Activated CD8-positive, alpha-beta memory T cell treated with anti-CD3 and anti-CD28 coated beads, Interleukin-2, amount 50 U/mL, for 48 hours (primary cell): ENCODE data around the gene TYROBP.
A peak's percentile ranks its signal among the peaks of the same experiment; 100 is the strongest.
"Not testable (repeated sequence)": the region's sequence is repeated elsewhere in the genome, so short reads cannot be mapped to it uniquely, and the experiment has no call there.

Experiments
- DNase-seq: peaks from one replicate; pipeline ENCODE4 v3.0.0-alpha.2; 2020

TYROBP gene

DNA sequence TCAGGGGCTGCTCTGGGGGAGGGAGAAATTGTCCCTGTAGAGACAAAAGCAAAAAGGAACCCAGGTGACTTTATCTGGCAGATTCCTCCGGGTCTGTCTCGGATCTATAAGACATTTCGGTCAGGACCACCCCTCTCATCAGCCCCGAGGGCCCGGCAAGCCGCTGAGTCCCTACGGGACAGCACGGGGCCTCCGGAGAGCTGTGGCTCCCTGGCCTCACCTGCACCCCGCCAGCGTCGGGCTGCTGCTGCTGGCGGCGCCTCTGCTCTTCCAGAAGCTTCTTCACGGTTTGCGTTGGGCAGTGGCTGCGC, 9.6 kb downstream of the TYROBP start:
- DNase-seq = no peak

DNA sequence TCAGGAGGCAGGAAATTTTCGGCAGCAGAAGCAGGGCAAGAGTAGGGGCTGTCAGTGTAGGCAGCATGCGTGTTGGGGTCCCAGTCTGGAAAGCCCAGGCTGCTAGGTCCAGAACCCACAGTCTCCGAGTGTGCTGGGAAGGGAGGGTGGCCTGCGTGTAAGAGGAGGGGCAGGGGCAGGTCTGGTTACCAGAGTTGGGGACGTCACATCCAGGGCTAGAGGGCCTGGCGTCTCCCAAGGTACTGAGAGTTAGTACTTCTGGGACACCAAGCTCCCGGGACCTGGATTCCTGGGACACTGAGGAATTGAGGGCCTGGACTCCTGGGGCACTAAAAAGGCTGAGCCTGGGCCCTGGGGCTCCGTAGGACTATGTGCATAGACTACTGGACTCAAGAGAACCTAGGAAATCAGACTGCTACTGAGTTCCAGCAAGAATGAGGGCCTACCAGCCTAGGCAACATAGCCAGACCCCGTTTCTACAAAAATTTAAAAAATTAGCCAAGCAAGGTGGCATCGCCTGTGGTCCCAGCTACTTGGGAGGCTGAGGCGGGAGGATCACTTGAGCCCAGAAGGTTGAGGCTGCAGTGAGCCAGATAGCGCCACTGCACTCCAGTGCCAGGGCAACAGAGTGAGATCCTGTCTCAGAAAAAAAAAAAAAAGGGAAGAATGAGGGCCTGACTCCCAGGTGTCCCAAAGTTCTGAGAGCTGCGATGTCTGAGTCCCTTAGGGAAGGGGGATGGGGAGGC, 10.2 kb downstream of the TYROBP start:
- DNase-seq = no peak

DNA sequence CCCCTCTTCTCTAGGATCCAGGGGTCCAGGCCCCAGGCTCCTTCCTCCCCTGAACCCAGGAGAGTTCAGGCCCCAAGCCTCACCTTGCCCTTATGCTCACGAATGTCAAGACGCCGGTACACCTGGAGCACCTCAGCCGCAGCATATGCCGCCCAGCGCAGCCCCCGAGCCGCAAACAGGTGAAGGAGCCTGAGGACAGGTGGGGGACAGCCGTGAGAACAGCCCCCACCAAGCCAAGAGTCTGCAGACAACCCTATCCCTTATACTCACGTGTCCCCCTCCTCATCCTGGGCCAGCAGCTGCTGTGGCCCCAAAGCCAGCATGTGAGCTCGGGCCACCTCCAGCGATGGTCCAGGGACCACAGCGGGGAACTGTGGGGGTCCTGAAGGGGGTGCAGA, 11.5 kb downstream of the TYROBP start:
- DNase-seq = no peak

DNA sequence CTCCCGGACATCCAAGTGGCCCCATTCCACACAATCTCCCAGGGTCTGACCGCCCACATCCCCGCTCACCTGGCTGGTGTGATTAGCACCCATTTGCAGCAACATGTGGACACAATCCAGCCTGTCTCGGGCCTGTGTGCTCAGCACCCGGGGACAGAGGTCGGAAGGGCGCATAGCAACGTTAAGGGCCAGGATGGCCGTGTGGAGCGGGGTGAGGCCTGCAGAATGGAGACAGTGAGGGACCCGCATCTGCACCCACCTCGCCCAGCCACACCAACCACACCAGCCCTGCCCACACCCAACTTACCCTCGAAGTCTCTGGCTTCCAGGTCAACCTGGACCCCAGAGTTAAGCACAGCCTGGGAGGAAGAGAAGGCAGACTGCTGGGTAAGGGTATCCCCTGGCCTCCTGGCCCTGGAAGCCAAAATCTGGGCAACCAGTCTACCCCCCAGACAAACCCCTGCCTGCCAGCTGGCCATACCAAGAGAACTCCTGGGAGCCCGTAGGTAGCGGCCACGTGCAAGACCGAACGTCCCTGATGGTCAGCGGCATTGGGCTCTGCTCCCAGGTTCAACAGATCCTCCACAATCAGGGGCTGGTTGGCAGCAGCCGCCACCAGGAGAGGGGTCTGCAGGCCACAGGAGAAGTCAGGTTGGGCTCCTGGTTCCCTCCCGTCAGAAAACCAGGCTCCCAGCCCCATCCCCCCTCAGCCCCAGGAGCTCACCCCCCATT, 12.0 kb downstream of the TYROBP start:
- DNase-seq = no peak

DNA sequence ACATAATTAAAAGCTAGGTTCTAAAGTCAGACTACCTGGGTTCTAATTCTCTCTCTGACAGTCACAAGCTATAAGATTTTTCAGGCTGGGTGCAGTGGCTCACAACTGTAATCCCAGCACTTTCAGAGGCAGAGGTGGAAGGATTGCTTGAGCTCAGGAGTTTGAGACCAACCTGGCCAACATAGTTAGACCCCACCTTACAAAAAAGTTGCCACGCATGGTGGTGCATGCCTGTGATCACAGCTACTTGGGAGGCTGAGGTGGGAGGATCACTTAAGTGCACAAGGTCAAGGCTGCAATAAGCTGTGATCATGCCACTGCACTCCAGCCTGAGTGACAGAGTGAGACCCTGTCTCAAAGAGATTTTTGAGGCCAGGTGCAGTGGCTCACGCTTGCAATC, 13.8 kb downstream of the TYROBP start:
- no peak for DNase-seq

DNA sequence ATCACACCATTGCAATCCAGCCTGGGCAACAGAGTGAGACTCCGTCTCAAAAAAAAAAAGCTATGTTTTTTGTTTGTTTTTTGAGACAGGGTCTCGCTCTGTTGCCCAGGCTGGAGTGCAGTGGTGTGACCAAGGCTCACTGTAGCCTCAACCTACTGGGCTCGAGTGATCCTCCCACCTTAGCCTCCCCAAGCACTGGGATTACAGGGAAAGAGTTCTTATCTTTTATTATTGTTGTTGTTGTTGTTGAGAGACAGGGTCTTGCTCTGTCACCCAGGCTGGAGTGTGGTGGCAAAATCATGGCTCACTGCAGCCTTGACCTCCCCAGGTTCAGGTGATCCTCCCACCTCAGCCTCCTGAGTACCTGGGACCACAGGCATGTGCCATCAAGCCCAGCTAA, 16.3 kb downstream of the TYROBP start:
- DNase-seq = not testable (repeated sequence)

DNA sequence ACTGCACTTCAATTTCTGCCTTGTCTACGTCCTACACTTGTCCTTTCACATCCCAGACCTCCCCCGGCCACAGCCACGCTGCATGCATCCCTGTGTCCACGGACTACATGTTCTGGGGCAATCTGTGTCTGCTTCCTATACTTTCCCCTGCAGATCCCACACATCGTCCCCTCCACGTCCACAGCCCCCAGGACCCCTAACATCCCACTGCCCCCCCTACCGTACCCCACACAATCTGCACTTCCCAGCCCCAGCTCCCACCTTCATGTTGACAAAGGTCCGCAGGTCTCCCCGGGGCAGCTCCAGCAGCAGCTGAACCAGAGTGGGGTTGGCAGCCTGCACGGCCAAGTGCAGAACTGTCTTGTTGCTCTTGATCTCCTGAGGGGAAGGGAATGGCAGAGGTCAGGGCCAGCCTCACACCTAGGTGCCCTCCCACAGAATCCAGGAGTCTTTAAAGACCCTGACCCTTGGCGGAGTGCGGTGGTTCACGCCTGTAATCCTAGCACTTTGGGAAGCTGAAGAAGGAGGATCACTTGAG, 17.9 kb downstream of the TYROBP start:
- DNase-seq = no peak

DNA sequence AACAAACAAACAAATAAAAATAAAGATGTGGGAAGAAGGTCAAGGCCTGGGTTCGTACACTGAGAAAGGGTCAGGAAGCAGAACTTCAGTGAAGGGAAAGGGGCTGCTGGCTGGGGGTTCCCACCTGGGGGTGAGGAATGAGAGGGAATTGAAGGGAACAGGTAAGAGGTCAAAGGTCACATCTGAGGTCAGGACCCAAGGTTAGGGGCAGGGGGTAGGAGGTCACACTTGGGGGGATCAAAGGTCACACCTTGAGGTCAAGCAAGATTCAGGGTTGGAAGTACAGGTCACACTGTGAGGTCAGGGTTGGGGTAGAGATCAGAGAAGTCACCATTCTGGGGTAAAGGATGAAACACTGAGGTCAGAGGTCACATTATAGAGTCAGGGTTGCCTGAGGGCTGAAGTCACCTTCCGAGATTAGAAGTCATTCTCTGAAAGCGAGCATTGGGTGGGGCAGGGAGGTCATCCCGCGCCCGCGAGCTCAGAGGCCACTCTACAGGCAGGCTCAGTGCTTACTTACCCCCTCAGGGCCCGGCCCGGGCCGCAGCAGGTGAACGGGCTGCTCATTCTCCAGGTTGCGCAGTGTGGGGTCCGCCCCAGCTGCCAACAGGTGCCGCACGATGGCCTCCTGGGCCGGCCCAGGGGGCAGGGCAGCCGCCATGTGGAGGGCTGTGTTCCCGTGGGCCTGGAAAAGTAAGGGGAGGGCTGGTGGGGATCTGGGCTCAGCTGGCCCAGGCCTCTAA, 18.6 kb downstream of the TYROBP start:
- DNase-seq = no peak

DNA sequence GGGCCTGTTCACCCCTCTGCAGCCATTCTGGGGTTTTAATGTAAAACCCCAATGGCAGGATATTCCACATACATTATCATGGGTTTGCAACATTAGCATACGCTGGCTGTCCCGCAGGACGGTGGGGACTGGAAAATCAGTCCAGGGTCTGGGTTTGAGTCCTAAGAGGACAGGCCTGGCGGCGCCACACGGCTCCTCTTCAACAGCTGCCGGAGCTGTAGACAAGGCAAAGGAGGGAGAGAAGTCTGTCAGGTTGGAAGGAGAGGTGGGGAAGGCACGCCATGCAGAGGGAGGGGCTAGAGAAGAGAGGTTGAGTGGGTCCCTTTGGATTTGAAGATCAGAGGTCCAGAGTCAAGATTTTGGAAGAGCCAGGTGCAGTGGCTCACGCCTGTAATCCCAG, 19.7 kb downstream of the TYROBP start:
- no peak for DNase-seq

DNA sequence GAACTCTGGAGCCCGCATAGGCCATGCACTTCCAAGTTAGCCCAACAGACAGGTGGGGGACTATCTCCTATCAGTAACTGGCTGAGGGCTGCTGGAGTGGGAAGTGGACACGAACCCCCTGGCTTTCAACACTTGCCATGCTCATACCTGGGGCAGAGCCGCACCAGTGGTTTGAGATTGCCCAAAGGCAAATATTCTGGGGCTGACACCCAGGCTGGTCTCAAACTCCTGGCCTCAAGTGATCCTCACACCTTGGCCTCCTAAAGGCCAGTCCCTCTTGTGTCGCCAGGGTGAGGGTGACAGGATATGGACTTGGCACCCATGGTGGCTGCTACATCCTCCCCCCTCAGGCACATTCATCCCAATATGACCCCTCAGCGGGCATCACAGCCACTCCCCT, 20.9 kb downstream of the TYROBP start:
- no peak for DNase-seq

DNA sequence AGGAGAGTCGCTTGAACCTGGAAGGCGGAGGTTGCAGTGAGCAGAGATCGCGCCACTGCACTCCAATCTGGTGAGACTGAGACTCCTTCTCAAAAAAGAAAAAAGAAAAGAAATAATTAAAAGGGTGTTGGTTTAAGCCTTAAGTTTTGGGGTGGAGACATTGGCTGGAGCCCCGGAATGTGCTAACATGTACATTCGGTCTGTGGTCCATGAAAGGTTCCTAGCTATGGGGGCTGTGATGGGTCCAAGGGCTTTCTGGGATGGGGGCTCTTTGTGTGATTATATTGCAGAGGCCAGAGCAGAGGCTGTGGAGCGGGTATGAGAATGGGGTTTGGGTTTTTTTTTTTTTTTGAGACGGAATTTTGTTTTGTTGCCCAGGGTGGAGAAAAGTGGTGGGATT, 22.2 kb downstream of the TYROBP start:
- DNase-seq = no peak

DNA sequence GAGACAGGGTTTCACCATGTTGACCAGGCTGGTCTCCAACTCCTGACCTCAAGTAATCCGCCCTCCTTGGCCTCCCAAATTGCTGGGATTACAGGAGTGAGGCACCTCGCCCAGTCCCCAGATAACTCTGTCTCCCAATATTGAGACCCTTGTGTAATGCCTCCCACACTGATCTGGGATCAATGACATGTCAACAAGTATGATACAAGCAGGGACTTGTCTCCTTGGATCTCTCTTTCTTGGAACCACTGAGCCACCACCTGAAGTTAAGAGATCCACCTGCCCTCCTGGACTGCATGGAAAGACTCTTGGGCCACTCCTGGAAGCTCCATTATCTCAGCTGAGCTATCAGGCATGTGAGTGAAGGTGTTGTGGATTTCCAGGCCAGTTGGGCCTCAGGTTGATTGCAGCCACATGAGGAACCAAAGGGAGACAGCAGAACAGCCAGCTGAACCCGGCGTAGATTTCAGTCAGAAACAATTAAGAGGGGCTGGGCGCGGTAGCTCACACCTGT, 22.8 kb downstream of the TYROBP start:
- no peak for DNase-seq

DNA sequence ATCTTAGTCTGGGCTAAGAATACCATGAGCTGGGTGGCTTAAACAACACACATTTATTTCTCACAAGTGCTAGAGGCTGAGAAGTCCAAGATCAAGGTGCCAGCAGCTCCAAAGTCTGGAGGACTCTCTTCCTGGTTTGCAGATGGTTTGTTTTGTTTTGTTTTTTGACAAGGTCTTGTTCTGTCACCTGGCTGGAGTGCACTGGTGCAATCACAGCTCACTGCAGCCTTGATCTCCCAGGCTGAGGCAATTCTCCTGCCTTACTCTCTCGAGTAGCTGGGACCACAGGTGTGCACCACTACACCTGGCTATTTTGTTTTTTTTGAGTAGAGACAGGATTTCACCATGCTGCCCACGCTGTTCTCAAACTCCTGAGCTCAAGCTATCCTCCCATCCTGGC, 24.2 kb downstream of the TYROBP start:
- DNase-seq = no peak

DNA sequence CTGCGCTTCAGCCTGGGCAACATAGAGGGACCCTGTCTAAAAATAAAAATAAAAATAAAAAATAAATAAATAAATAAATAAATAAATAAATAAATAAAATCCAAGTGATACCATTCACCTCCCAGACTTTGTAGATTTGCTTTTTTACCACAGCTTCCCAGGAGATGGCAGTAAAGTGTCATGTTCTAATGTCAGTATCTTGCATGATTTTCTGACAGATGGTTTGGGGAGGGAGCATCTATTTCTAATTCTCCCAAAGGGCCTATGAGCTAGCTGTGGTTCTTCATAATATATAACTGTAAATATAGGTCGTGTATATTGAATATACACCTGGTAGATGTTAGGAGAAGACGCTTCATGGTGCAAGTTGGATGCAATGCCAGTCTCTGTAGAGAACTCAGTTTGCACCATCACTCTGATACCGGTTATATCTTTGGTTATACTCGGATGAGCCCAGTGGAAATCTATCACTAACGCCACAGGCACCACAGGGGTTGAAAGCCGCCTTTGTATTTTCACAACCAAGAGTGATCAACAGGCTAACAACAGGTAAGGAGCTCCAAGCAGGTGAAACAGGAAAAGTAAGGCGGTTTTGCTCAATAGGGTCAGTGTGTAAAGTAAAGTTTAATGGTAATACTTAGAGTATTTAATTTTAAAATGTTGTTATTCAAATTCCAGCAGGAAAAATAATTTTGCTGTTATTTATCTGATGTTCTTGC, 25.8 kb downstream of the TYROBP start:
- no peak for DNase-seq

DNA sequence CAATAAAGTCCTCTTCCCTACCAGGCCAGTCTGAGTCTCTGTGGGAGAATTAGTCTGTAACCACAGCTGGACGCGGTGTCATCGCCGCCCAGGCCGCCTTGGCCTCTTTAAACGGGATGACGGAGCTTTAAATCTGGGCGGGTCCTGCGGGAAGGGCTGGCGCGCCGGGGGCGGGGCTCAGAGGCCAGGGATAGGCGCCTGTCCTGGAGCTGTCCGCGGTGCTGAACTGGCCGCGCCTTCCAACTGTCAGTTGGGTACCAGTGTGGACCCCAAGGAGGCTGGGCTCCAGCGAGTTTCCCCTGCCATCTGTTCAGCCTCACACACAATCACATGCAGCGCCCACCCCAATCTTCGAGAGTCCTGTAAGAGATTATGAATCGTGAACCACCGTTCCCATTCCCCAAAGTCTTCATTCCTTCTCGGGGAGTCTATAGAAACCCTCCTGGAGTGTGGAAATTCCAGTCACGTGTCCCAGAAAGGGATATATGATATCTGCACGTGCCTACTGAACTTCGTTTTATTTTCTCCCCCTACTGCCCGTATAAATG, 28.3 kb downstream of the TYROBP start:
- DNase-seq = peak; percentile 97

DNA sequence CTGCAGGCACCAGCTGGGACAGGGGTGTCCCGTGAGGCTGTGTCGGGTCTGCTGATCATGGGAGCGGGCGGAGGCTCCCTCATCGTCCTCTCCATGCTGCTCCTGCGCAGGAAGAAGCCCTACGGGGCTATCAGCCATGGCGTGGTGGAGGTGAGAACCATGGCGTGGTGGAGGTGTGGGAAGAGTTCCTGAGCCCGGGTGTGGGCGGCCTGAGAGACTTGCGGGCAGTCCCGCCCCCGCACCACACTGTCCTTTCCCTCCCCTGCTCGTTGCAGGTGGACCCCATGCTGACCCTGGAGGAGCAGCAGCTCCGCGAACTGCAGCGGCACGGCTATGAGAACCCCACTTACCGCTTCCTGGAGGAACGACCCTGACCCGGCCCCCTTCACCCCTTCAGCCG, 29.0 kb downstream of the TYROBP start:
- no peak for DNase-seq

DNA sequence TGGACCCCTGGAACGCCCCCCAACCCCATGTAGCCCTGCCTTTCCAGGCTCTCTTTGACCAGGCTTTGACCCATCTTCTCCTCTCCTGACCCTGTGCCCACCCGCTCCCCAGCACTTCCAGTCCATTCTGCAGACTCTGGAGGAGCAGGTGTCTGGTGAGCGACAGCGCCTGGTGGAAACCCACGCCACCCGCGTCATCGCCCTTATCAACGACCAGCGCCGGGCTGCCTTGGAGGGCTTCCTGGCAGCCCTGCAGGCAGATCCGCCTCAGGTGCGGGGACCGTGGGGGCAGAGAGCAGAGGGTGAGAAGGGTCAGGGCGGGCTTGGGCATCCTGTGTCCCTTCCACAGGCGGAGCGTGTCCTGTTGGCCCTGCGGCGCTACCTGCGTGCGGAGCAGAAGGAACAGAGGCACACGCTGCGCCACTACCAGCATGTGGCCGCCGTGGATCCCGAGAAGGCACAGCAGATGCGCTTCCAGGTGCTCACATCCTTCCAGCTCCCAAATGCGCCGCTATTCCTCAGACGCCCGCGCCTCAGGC, 33.6 kb downstream of the TYROBP start:
- DNase-seq = no peak

DNA sequence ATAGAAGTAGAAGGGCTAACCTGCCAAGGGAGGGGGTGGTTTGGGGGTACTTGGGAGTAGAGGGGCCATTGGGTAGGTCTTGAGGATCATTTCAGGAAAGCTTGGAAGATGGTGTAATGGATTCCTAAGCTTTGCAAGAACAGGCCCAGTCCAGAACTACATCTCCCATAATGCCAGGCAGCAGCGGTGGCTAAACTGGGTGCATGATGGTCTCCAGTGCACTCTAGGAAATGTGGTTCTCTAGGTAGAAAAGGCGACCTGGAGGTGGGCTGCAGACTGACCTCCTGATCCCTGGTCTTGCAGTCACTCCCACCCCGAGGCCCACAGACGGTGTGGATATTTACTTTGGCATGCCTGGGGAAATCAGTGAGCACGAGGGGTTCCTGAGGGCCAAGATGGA, 35.9 kb downstream of the TYROBP start:
- DNase-seq = no peak

DNA sequence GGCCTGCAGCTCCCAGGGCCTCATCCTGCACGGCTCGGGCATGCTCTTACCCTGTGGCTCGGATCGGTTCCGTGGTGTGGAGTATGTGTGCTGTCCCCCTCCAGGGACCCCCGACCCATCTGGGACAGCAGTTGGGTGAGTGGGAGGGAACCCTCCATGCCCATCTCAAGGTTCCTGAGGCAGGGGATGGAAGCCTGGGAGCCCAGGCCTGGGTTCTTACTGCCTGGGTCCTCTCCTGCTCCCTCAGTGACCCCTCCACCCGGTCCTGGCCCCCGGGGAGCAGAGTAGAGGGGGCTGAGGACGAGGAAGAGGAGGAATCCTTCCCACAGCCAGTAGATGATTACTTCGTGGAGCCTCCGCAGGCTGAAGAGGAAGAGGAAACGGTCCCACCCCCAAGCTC, 36.5 kb downstream of the TYROBP start:
- no peak for DNase-seq

DNA sequence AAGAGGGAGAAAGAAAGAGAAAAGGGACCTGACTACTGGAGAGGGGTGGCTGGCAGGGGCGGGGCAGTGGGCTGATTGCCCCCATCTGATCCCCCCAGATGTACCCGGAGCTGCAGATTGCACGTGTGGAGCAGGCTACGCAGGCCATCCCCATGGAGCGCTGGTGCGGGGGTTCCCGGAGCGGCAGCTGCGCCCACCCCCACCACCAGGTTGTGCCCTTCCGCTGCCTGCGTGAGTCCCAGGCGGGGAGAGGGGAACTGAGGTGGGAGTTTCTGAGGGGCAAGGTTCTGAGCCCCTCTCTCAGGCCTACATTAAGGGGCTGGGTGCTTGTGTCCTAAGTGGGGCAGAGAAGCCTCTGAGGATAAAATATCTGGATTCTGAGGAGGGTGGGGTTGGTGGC, 37.3 kb downstream of the TYROBP start:
- DNase-seq = no peak

DNA sequence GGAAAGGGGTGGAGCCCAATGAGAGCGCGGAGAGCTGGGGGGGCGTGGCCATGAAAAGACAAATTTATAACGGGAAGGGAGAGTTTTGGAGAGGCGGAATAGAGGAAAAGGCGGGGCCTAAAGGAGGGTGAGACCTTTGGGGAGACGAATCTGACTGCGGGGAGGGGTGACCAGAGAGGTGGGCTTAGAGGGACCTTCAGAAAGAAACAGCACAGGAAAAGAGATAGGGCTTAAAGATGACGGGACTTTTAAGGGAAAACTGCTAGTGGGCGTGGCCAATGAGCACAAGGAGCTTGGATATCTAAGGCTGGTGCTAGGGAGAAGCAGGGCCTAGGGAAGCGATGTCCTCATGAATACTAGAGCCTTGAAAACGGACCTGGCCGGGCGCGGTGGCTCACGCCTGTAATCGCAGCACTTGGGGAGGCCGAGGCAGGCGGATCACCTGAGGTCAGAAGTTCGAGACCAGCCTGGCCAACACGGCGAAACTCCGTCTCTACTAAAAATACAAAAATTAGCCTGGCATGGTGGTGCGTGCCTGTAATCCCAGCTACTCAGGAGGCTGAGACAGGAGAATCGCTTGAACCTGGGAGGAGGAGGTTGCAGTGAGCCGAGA, 37.9 kb downstream of the TYROBP start:
- DNase-seq = not testable (repeated sequence)
